Transverse colon (tissue), 4 donors: ENCODE measurements around the gene DCT. TPM values are rescaled to one million over a fixed set of nuclear protein-coding genes. Genes with fewer than 3 reads are reported as not detected.
"Not testable (repeated sequence)": the region's sequence is repeated elsewhere in the genome, so short reads cannot be mapped to it uniquely, and the experiment has no call there.

Experiments
- DNase-seq: peaks from one replicate; pipeline ENCODE4 v3.0.0-alpha.2; 2019
- H3K27ac ChIP-seq, 4 donors: fragments of 200-600 bp; sonication (generic); 2 replicates each; pipeline ENCODE4 v1.5.1; 2016 to 2018; ENCODE audit warnings: inconsistent platforms in 4 of 4
- H3K27me3 ChIP-seq: fragments of 200-600 bp; sonication (generic); 2 replicates; pipeline ENCODE4 v1.5.1; 2017; ENCODE audit warnings: inconsistent platforms
- H3K36me3 ChIP-seq, 4 donors: fragments of 200-600 bp; sonication (generic); 2 replicates each; pipeline ENCODE4 v1.5.1; 2017 to 2019; ENCODE audit warnings: inconsistent platforms in 4 of 4
- H3K4me1 ChIP-seq, 4 donors: fragments of 200-600 bp; sonication (generic); 2 replicates each; pipeline ENCODE4 v1.5.1; 2017 to 2020; ENCODE audit warnings: inconsistent platforms in 4 of 4
- H3K4me3 ChIP-seq, 4 donors: fragments of 200-600 bp; sonication (generic); 1 replicate in 1 of 4; 2 replicates in 3 of 4; pipeline versions ENCODE4 v1.5.1 to v1.6.1; 2017 to 2019; ENCODE audit warnings: inconsistent platforms in 4 of 4
- H3K9me3 ChIP-seq, 2 donors: fragments of 200-600 bp; sonication (generic); 2 replicates each; pipeline ENCODE4 v1.5.1; 2017 to 2019; ENCODE audit warnings: inconsistent platforms in 2 of 2
- EP300 ChIP-seq: sonication (generic); formaldehyde crosslinking; IDR thresholded peaks from one replicate; pipeline ENCODE4 v1.6.1; 2017; ENCODE audit warnings: antibody characterized with exemption, low read depth
- POLR2A ChIP-seq: fragments of 450-650 bp; IDR thresholded peaks from one replicate; pipeline ENCODE4 v1.6.1; 2016; ENCODE audit warnings: antibody characterized with exemption, mild to moderate bottlenecking, moderate library complexity
- POLR2AphosphoS5 ChIP-seq, 3 donors: sonication (generic); formaldehyde crosslinking; IDR thresholded peaks; one replicate each; pipeline ENCODE4 v1.6.1; 2016; ENCODE audit warnings: antibody characterized with exemption in 3 of 3
- WGBS, 2 donors: methylation state at CpG; one replicate each; pipeline ENCODE4 v1.1.5; 2018; ENCODE audit warnings: low coverage in 1 of 2; 5-methylcytosine and 5-hydroxymethylcytosine counted together
- in situ Hi-C, 4 donors: fragments of 200-750 bp; cut with MboI; loops; one replicate each; pipeline versions ENCODE4 v1.15.0 to v1.15.1; 2017; ENCODE audit warnings: low sequenced_read_pairs in 3 of 4, low pct_ligation_motif_present in 1 of 4, low pct_unique_long_range_greater_than_20kb in 1 of 4
- intact Hi-C: fragments of 100-400 bp; cut with DNase I; formaldehyde crosslinking; loops from one replicate; pipeline ENCODE4 v1.15.1; 2023; ENCODE audit warnings: low total_unique reads
- total RNA-seq, 4 donors: library from RNA; depleted of rRNA; stranded (reverse); fragments of >200 nt; gene quantifications; one replicate each; pipeline ENCODE4 v1.1.0, GENCODE V29; 2016
- TF ChIP-seq, protein P1 (sequence below), 5 experiments: fragments of 200-600 bp in 3 of 5; fragments of 450-650 bp in 2 of 5; sonication (generic) in 3 of 5; IDR thresholded peaks; 1 replicate in 2 of 5; 2 replicates in 3 of 5; pipeline ENCODE4 v1.5.1; 2016 to 2017; ENCODE audit warnings: antibody characterized with exemption in 5 of 5, inconsistent platforms in 3 of 5, mild to moderate bottlenecking in 2 of 5, moderate library complexity in 1 of 5

DCT gene
- total RNA-seq, 4 donors from 2014 or later: not detected

DNA sequence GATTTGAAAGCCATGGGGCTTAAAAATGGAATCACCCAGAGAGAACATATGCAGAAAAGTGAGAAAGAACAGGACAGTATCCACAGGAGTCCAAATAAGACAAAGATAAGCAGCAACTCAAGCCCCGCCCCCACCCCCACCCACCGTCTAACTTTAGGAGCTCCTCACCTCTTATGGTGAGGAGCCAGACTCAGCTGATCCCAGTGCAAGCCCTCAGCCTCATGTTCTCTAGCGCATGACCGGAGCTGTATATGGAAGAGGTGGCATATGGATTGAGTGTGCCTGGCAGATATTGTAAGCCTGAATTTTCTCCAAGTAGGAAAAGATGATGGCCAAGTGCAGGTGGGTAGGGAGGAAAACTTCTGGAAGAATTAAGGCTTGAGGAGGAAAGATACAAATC lies 36.4 kb upstream of the DCT start:
- intact Hi-C loops (no loop called here), in situ Hi-C loops (no loop called here)
- H3K27me3 ChIP-seq: no peaks in the 10 kb centered on the region
- no peaks in the 10 kb centered on the region for H3K36me3 ChIP-seq
- no peak for DNase-seq
- no peaks in the 10 kb centered on the region for H3K4me1 ChIP-seq
- H3K4me3 ChIP-seq: no peak overlapping the region
- TF ChIP-seq, protein P1, sequence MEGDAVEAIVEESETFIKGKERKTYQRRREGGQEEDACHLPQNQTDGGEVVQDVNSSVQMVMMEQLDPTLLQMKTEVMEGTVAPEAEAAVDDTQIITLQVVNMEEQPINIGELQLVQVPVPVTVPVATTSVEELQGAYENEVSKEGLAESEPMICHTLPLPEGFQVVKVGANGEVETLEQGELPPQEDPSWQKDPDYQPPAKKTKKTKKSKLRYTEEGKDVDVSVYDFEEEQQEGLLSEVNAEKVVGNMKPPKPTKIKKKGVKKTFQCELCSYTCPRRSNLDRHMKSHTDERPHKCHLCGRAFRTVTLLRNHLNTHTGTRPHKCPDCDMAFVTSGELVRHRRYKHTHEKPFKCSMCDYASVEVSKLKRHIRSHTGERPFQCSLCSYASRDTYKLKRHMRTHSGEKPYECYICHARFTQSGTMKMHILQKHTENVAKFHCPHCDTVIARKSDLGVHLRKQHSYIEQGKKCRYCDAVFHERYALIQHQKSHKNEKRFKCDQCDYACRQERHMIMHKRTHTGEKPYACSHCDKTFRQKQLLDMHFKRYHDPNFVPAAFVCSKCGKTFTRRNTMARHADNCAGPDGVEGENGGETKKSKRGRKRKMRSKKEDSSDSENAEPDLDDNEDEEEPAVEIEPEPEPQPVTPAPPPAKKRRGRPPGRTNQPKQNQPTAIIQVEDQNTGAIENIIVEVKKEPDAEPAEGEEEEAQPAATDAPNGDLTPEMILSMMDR (IDR thresholded peaks at IDR 0.05): no peak
- TF ChIP-seq POLR2AphosphoS5 (IDR thresholded peaks at IDR 0.05) (no peak), POLR2A (no peak)
- H3K9me3 ChIP-seq: no peaks in the 10 kb centered on the region
- 88% methylated on average over 4 of the region's 4 CpGs; no CpG with 5 or more reads in 1 of the 2 donors for WGBS, 2 donors
- H3K27ac ChIP-seq: no peak overlapping the region

DNA sequence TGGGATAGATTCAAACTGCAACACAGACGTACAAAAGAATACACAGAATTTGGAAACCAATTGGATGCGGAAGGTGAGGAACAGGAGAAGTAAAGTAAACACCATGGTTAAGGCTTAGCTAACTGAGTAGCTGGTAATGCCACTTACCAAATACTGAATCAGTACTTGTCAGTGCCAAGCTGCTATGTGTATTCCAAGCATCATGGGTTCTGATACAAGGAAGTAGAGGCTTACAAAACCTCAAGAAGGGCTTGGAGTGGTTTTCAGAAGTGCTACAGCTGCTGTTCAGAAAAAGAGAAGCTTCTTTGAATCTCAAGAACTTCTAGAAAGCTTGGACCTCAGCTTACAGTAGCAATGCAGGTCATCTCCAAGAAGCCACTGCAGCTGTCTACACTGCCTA lies 35.9 kb upstream of the DCT start:
- in situ Hi-C loops (no loop called here), intact Hi-C loops (no loop called here)
- Histone ChIP-seq H3K36me3 (no peaks in the 10 kb centered on the region), H3K9me3 (no peaks in the 10 kb centered on the region), H3K4me1 (no peaks in the 10 kb centered on the region), H3K4me3 (no peak overlapping the region), H3K27me3 (no peaks in the 10 kb centered on the region), H3K27ac (no peak overlapping the region)
- 75 to 88% methylated on average over 2 of the region's 2 CpGs for WGBS, 2 donors
- no peak for TF ChIP-seq POLR2A
- no peak for TF ChIP-seq POLR2AphosphoS5 (IDR thresholded peaks at IDR 0.05)
- TF ChIP-seq EP300: no peak
- TF ChIP-seq, protein P1 (IDR thresholded peaks at IDR 0.05): no peak
- DNase-seq: no peak

DNA sequence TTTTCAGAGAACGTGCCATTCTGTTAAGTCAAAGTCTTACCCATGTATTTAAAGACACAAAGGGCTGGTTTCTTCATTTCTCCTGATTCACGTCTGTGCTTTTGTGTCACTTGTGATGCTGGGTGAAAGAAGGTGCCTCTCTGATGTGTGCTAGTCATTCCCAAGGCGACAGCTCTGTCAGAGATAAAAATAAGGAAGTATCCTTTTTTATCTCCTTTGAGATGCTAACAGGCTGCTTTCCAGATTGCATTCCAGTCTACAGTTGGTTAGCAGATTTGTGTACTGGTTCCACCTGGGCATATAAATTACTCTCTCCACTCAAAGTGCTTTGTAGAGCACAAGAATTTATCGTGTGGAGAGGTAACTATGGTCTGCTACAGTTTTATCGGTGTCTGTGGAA lies 33.5 kb upstream of the DCT start:
- in situ Hi-C loops (no loop called here), intact Hi-C loops (no loop called here)
- DNase-seq: no peak
- Histone ChIP-seq H3K4me1 (no peaks in the 10 kb centered on the region), H3K4me3 (no peak overlapping the region), H3K36me3 (no peaks in the 10 kb centered on the region), H3K27ac (no peak overlapping the region), H3K27me3 (no peaks in the 10 kb centered on the region), H3K9me3 (no peaks in the 10 kb centered on the region)
- 59 to 79% methylated on average over 2 to 5 of the region's 5 CpGs for WGBS, 2 donors
- TF ChIP-seq POLR2AphosphoS5 (IDR thresholded peaks at IDR 0.05) (no peak), POLR2A (no peak)
- TF ChIP-seq, protein P1 (IDR thresholded peaks at IDR 0.05): no peak

DNA sequence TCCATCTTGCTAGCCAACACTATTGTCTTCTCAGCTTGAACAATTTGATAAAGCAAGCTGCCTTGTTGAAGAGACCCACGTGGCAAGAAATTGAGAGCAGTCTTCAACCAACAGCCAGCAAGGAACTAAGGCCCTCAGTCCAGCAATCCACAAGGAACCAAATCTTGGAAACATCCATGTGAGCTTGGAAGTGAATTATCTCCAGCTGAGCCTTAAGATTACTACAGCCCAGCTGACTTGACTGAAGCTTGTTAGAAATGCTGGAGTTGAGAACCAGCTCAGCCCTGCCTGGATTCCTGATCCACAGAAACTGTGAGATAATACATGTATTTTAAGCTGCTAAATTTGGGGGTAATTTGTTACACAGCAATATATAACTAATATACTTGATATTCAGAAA lies 26.2 kb upstream of the DCT start:
- Histone ChIP-seq H3K36me3 (no peaks in the 10 kb centered on the region), H3K27ac (no peak overlapping the region), H3K27me3 (no peaks in the 10 kb centered on the region), H3K9me3 (no peaks in the 10 kb centered on the region), H3K4me3 (no peak overlapping the region), H3K4me1 (no peaks in the 10 kb centered on the region)
- intact Hi-C loops: no loop called here
- WGBS, 2 donors: 42% methylated on average over 1 of the region's 1 CpG; no CpG with 5 or more reads in 1 of the 2 donors
- TF ChIP-seq EP300: no peak
- in situ Hi-C loops: no loop called here
- DNase-seq: no peak

DNA sequence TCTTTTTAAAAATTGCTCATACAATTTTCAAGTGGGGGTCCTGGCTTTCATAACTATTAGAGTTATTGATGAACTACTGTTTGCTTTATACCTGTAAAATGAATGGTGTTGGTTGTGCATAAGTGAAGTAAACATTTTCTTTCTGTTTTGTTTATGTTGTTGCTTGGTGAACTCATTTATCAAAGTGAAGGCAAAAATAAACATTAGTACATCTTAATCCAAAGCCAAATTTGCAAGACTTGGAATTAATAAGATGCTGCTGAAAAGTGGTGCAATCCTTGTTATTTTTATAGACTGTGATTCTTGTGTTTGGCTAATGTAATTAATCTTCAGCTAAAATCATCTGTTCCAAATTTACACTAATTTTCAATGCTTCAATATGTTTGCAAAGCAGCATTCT lies 24.4 kb upstream of the DCT start:
- no peaks in the 10 kb centered on the region for H3K4me1 ChIP-seq
- intact Hi-C loops (no loop called here), in situ Hi-C loops (no loop called here)
- no peaks in the 10 kb centered on the region for H3K27me3 ChIP-seq
- H3K4me3 ChIP-seq: no peak overlapping the region
- TF ChIP-seq, protein P1 (IDR thresholded peaks at IDR 0.05): no peak
- TF ChIP-seq POLR2AphosphoS5 (IDR thresholded peaks at IDR 0.05): no peak
- no peak for TF ChIP-seq POLR2A
- TF ChIP-seq EP300: no peak
- H3K36me3 ChIP-seq: no peaks in the 10 kb centered on the region
- H3K27ac ChIP-seq: no peak overlapping the region
- DNase-seq: no peak
- H3K9me3 ChIP-seq: no peaks in the 10 kb centered on the region

DNA sequence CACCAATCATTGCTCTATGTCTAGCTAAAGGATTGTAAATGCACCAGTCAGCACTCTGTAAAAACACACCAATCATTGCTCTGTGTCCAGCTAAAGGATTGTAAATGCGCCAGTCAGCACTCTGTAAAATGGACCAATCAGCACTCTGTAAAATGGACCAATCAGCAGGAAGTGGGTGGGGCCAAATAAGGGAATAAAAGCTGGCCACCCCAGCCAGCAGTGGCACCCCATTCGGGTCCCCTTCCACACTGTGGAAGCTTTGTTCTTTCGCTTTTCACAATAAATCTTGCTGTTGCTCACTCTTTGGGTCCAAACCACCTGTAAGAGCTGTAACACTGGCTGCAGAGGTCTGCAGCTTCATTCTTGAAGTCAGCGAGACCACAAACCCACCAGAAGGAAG lies 19.3 kb upstream of the DCT start:
- intact Hi-C loops, H3K27ac ChIP-seq, H3K4me1 ChIP-seq, H3K9me3 ChIP-seq, H3K36me3 ChIP-seq, in situ Hi-C loops, H3K27me3 ChIP-seq, DNase-seq, H3K4me3 ChIP-seq: not testable (repeated sequence)
- 82% methylated on average over 4 of the region's 4 CpGs; no CpG with 5 or more reads in 1 of the 2 donors for WGBS, 2 donors
